HG02623 (cell line): Measurements from ENCODE around the gene UBE2S.
"Not testable (repeated sequence)": the region's sequence is repeated elsewhere in the genome, so short reads cannot be mapped to it uniquely, and the experiment has no call there.

Experiments
- ATAC-seq: cut with Tn5 transposase; IDR thresholded peaks from one replicate; pipeline ENCODE4 v1.9.1; 2021; ENCODE audit warnings: moderate library complexity; ENCODE audit not compliant: unreplicated experiment

UBE2S gene

GRCh38 chr19:55406826-55407549, 600 bp downstream of the UBE2S start:
- ATAC-seq: peak; percentile 6

GRCh38 chr19:55406091-55406825, 1.3 kb downstream of the UBE2S start:
- no peak for ATAC-seq

- ATAC-seq: no peak
These were observed 1.9 kb downstream of the UBE2S start for GRCh38 chr19:55405638-55406037.

- no peak for ATAC-seq
These were observed 5.1 kb downstream of the UBE2S start for GRCh38 chr19:55402509-55402908.

GRCh38 chr19:55401390-55401789, 6.2 kb downstream of the UBE2S start:
- ATAC-seq: not testable (repeated sequence)

GRCh38 chr19:55400281-55401087, 7.1 kb downstream of the UBE2S start:
- no peak for ATAC-seq

- no peak for ATAC-seq
These were observed 9.2 kb downstream of the UBE2S start for GRCh38 chr19:55398200-55398925.

- ATAC-seq: no peak
These were observed 14.5 kb downstream of the UBE2S start for GRCh38 chr19:55392820-55393761.

GRCh38 chr19:55391702-55392615, 15.6 kb downstream of the UBE2S start:
- ATAC-seq: no peak

- ATAC-seq: no peak
These were observed 16.4 kb downstream of the UBE2S start for GRCh38 chr19:55391191-55391670.

GRCh38 chr19:55390461-55390880, 17.1 kb downstream of the UBE2S start:
- ATAC-seq: no peak

GRCh38 chr19:55389386-55390317, 17.9 kb downstream of the UBE2S start:
- ATAC-seq: no peak

GRCh38 chr19:55387736-55388497, 19.7 kb downstream of the UBE2S start:
- no peak for ATAC-seq

- ATAC-seq: no peak
These were observed 21.1 kb downstream of the UBE2S start for GRCh38 chr19:55386493-55386971.

- peak; percentile 57 for ATAC-seq
These were observed 21.7 kb downstream of the UBE2S start, which contains the start of gene RPL28 for GRCh38 chr19:55385724-55386492. TSS of gene RPL28 (plus strand) at chr19:55385932. CDS start at chr19:55386358, 426 bp downstream.
